Adrenal gland (tissue), 19 donors: ENCODE results near the gene SF3B3. TPM values are rescaled to one million over a fixed set of nuclear protein-coding genes. Genes with fewer than 3 reads are reported as not detected.

Source experiments
- DNase-seq, 7 donors: peaks; one replicate each; pipeline ENCODE4 v3.0.0-alpha.2; 2019 to 2020
- H3K27ac ChIP-seq, 5 donors: fragments of 200-600 bp; sonication (generic) in 4 of 5; 1 replicate in 3 of 5; 2 replicates in 2 of 5; pipeline versions ENCODE4 v1.5.1 to v1.8.0; 2016 to 2020; ENCODE audit warnings: mild to moderate bottlenecking in 1 of 5
- H3K27me3 ChIP-seq: fragments of 200-600 bp; 2 replicates; pipeline ENCODE4 v1.8.0; 2021
- H3K36me3 ChIP-seq, 2 donors: fragments of 200-600 bp; replicated peaks in 1 of 2; 1 replicate in 1 of 2; 2 replicates in 1 of 2; pipeline versions ENCODE4 v1.5.1 to v1.8.0; 2018 to 2022
- H3K4me1 ChIP-seq, 2 donors: fragments of 200-600 bp; replicated peaks in 1 of 2; 1 replicate in 1 of 2; 2 replicates in 1 of 2; pipeline versions ENCODE4 v1.5.1 to v1.8.0; 2018 to 2021
- H3K4me3 ChIP-seq, 4 donors: fragments of 200-600 bp; sonication (generic) in 3 of 4; one replicate each; pipeline ENCODE4 v1.5.1; 2016 to 2018
- H3K9me3 ChIP-seq, 3 donors: fragments of 200-600 bp; sonication (generic) in 1 of 3; replicated peaks in 1 of 3; 1 replicate in 2 of 3; 2 replicates in 1 of 3; pipeline versions ENCODE4 v1.5.1 to v1.8.0; 2016 to 2021
- POLR2A ChIP-seq, 2 donors: fragments of 450-650 bp; IDR thresholded peaks; one replicate each; pipeline ENCODE4 v1.6.1; 2017; ENCODE audit warnings: antibody characterized with exemption in 2 of 2, mild to moderate bottlenecking in 2 of 2, moderate library complexity in 1 of 2
- WGBS, 4 donors: extraction: QIAGEN DNeasy Blood & Tissue Kit in 2 of 4; methylation state at CpG; one replicate each; pipeline versions ENCODE4 v1.1.5 to v1.1.7; 2013 to 2017; 5-methylcytosine and 5-hydroxymethylcytosine counted together
- intact Hi-C, 2 donors: fragments of 100-400 bp; cut with DNase I; formaldehyde crosslinking; loops; one replicate each; pipeline versions ENCODE4 v1.14.1 to v1.15.0; 2022 to 2023
- long read RNA-seq, 10 donors: library from polyadenylated mRNA in 3 of 10; unstranded in 2 of 10; stranded (forward) in 1 of 10; transcript quantifications; one replicate each; pipeline ENCODE4 v2.0.0 and lab custom pipeline, GENCODE V29; 2021 to 2026
- polyA plus RNA-seq, 3 donors: library from polyadenylated mRNA; stranded (reverse); fragments of 200-250 nt in 2 of 3; fragments of 350-450 nt in 1 of 3; fragmentation: Illumina TruSeq in 1 of 3; extraction: RNeasy Lipid Tissue Mini Kit (QIAGEN cat#74804) in 1 of 3; gene quantifications; one replicate each; pipeline ENCODE4 v1.2.3, GENCODE V29; 2013 to 2014
- total RNA-seq, 9 donors: library from RNA; depleted of rRNA in 4 of 9; stranded (reverse); fragments of >200 nt in 4 of 9; fragments of 120-200 nt in 1 of 9; fragmentation: NEBNext Ultra II Directional in 1 of 9; extraction: Animal tissue kit (Norgen Biotek cat#: 25700) in 1 of 9; gene quantifications; one replicate each; pipeline versions ENCODE4 v1.1.0 to v1.2.4, GENCODE V29; 2013 to 2023
- TF ChIP-seq, protein P1 (sequence below), 6 experiments: fragments of 450-650 bp in 4 of 6; fragments of 200-600 bp in 2 of 6; sonication (generic) in 1 of 6; IDR thresholded peaks; 1 replicate in 5 of 6; 2 replicates in 1 of 6; pipeline versions ENCODE4 v1.5.1 to v1.8.0; 2016 to 2021; ENCODE audit warnings: antibody characterized with exemption in 6 of 6, mild to moderate bottlenecking in 2 of 6, moderate library complexity in 1 of 6
- donor health status: healthy with polysubstance abuse.
- donor health status: Bipolar disorder and iron deficiency.
- donor health status: DM: yes; HTN: yes; CAD: no.
- donor health status: DM: no; HTN: no; CAD: no.
- donor health status: DM: no; HTN: no; CAD: no.
- donor health status: DM: yes; HTN: yes; CAD: no.

The SF3B3 gene
- total RNA-seq (100 to 1,000 TPM in 6 of 9 donors, 10 to 100 TPM in 3; 66.2 to 242 (median 172) TPM), polyA plus RNA-seq (100 to 1,000 TPM in 2 of 3 donors, 10 to 100 TPM in 1; 82.1 to 200 (median 101) TPM)
- long read RNA-seq, donor 1, full-length matches to known transcripts: 11 of 45 reads
- long read RNA-seq, donor 1, partial matches to known transcripts: 34 of 45 reads
- long read RNA-seq, donor 1, other reads (novel, unspliced or antisense): 0 of 45 reads
- long read RNA-seq, donor 2, partial matches to known transcripts: 22 of 25 reads
- long read RNA-seq, donor 2, other reads (novel, unspliced or antisense): 0 of 25 reads
- long read RNA-seq, donor 3, full-length matches to known transcripts: 8 of 25 reads
- long read RNA-seq, donor 3, partial matches to known transcripts: 17 of 25 reads
- long read RNA-seq, donor 3, other reads (novel, unspliced or antisense): 0 of 25 reads
- long read RNA-seq, donor 4, full-length matches to known transcripts: 12 of 22 reads
- long read RNA-seq, donor 4, partial matches to known transcripts: 6 of 22 reads
- long read RNA-seq, donor 4, other reads (novel, unspliced or antisense): 4 of 22 reads
- long read RNA-seq, donor 5, full-length matches to known transcripts: 103 of 136 reads
- long read RNA-seq, donor 5, partial matches to known transcripts: 8 of 136 reads
- long read RNA-seq, donor 5, other reads (novel, unspliced or antisense): 25 of 136 reads
- long read RNA-seq, donor 6, full-length matches to known transcripts: 10 of 17 reads
- long read RNA-seq, donor 6, partial matches to known transcripts: 5 of 17 reads
- long read RNA-seq, donor 6, other reads (novel, unspliced or antisense): 2 of 17 reads
- long read RNA-seq, donor 7, full-length matches to known transcripts: 3 of 29 reads
- long read RNA-seq, donor 7, partial matches to known transcripts: 26 of 29 reads
- long read RNA-seq, donor 7, other reads (novel, unspliced or antisense): 0 of 29 reads
- long read RNA-seq, donor 8, full-length matches to known transcripts: 15 of 70 reads
- long read RNA-seq, donor 8, partial matches to known transcripts: 55 of 70 reads
- long read RNA-seq, donor 8, other reads (novel, unspliced or antisense): 0 of 70 reads
- long read RNA-seq, donor 9, full-length matches to known transcripts: 11 of 36 reads
- long read RNA-seq, donor 9, partial matches to known transcripts: 25 of 36 reads
- long read RNA-seq, donor 9, other reads (novel, unspliced or antisense): 0 of 36 reads
- long read RNA-seq, donor 10, full-length matches to known transcripts: 12 of 29 reads
- long read RNA-seq, donor 10, partial matches to known transcripts: 17 of 29 reads
- long read RNA-seq, donor 10, other reads (novel, unspliced or antisense): 0 of 29 reads

- peak within 1 kb of the TSS; percentile 75 to 98 (median 84) for H3K4me3 ChIP-seq
- peak within 1 kb of the TSS; percentile 58 to 91 (median 84) for H3K27ac ChIP-seq
- WGBS, 4 donors: 0 to 1% (median 0%) methylated on average over 32 of the region's 32 CpGs
- peaks cover 20 to 49% of the 10 kb centered on the region in 2 donors for H3K4me1 ChIP-seq
- intact Hi-C loops: no loop called here
- H3K9me3 ChIP-seq: no peaks in the 10 kb centered on the region
- peaks cover 0 to 25% of the 10 kb centered on the region in 2 donors for H3K36me3 ChIP-seq
- TF ChIP-seq, protein P1, sequence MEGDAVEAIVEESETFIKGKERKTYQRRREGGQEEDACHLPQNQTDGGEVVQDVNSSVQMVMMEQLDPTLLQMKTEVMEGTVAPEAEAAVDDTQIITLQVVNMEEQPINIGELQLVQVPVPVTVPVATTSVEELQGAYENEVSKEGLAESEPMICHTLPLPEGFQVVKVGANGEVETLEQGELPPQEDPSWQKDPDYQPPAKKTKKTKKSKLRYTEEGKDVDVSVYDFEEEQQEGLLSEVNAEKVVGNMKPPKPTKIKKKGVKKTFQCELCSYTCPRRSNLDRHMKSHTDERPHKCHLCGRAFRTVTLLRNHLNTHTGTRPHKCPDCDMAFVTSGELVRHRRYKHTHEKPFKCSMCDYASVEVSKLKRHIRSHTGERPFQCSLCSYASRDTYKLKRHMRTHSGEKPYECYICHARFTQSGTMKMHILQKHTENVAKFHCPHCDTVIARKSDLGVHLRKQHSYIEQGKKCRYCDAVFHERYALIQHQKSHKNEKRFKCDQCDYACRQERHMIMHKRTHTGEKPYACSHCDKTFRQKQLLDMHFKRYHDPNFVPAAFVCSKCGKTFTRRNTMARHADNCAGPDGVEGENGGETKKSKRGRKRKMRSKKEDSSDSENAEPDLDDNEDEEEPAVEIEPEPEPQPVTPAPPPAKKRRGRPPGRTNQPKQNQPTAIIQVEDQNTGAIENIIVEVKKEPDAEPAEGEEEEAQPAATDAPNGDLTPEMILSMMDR (IDR thresholded peaks at IDR 0.05): no peak
- TF ChIP-seq POLR2A (IDR thresholded peaks at IDR 0.05): peak; percentile 38 to 41
- H3K27me3 ChIP-seq: no peaks in the 10 kb centered on the region
- peak; percentile 60 to 84 (median 72) for DNase-seq
Measured at GRCh38 chr16:70523743-70524398, at the start of gene SF3B3. Gene SF3B3, plus strand, starts transcription at chr16:70523816. Its CDS starts 2,841 bp downstream, at chr16:70526657.

DNA sequence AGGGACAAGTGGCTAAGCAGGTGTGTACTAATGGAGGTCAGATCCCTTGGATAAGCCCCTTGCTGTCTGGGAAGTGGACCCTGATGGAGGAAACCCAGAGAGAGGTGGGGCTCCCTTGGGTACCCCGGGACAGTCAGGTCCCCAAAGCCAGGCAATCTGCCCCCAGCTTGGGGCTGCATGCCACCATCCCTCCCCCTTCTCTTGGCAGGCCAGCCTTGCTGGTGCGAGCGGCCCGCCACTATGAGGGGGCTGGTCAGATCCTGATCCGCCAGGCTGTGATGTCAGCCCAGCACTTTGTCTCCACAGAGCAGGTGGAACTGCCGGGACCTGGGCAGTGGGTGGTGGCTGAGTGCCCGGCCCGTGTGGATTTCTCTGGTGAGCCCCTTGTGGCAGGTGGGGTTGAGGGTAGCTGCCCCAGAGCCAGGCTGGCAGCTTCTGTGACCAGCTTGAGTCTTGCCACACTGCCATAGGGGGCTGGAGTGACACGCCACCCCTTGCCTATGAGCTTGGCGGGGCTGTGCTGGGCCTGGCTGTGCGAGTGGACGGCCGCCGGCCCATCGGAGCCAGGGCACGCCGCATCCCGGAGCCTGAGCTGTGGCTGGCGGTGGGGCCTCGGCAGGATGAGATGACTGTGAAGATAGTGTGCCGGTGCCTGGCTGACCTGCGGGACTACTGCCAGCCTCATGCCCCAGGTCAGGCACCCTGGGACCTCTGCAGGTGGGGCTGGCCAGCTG lies 49.1 kb upstream of the SF3B3 start:
- DNase-seq: no peak
- Histone ChIP-seq H3K36me3 (peaks cover 0 to 44% of the 10 kb centered on the region in 2 donors), H3K4me1 (peaks cover 4 to 6% of the 10 kb centered on the region in 2 donors), H3K27me3 (no peaks in the 10 kb centered on the region), H3K9me3 (no peaks in the 10 kb centered on the region), H3K27ac (no peak overlapping the region), H3K4me3 (no peak overlapping the region)
- WGBS, 4 donors: 70 to 96% (median 95%) methylated on average over 2 to 22 of the region's 22 CpGs; no CpG with 5 or more reads in 1 of the 4 donors
- TF ChIP-seq POLR2A (IDR thresholded peaks at IDR 0.05): no peak
- TF ChIP-seq, protein P1 (IDR thresholded peaks at IDR 0.05): no peak
- intact Hi-C loops: no loop called here

DNA sequence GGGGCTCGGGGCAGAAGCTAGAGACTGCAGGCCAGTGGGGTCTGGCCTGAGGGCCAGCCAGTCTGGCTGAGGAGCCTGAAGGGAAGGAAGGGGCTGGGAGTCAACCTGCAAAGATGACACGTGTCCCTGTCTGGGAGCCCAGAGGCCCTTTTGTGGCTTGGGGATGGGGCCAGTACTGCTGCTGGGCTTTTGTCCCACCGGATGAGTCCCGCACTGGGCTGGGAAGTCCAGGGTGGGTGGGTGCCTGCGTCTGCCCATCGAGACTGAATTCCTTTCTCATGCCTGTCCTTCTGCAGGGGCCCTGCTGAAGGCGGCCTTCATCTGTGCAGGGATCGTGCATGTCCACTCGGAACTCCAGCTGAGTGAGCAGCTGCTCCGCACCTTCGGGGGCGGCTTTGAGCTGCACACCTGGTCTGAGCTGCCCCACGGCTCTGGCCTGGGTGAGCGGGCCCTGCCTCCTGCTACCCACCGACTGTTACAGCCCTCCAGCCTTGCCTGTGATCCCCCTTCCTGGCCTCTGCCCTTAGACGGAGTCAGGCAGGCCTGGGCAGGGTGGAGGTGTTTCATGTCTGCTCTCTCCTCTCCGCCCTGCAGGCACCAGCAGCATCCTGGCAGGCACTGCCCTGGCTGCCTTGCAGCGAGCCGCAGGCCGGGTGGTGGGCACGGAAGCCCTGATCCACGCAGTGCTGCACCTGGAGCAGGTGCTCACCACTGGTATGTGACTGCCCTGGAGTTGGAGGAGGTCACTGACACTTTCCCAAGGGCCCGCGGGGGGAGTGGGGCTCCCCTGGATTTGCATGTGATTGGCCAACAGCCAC lies 48.4 kb upstream of the SF3B3 start:
- H3K4me1 ChIP-seq: peaks cover 4 to 6% of the 10 kb centered on the region in 2 donors
- no peaks in the 10 kb centered on the region for H3K9me3 ChIP-seq
- TF ChIP-seq POLR2A (IDR thresholded peaks at IDR 0.05): no peak
- TF ChIP-seq, protein P1 (IDR thresholded peaks at IDR 0.05): no peak
- no peaks in the 10 kb centered on the region for H3K27me3 ChIP-seq
- no peak overlapping the region for H3K4me3 ChIP-seq
- no peak for DNase-seq
- no peak overlapping the region for H3K27ac ChIP-seq
- H3K36me3 ChIP-seq: peaks cover 0 to 49% of the 10 kb centered on the region in 2 donors
- intact Hi-C loops: no loop called here
- 76 to 92% (median 86%) methylated on average over 2 to 24 of the region's 24 CpGs for WGBS, 4 donors
